Activated CD4-positive, alpha-beta T cell treated with anti-CD3 and anti-CD28 coated beads for 36 hours (primary cell): Measurements from ENCODE around the gene PDP2. TPM values are rescaled to one million over a fixed set of nuclear protein-coding genes. Genes with fewer than 3 reads are reported as not detected.
"Not testable (repeated sequence)": the region's sequence is repeated elsewhere in the genome, so short reads cannot be mapped to it uniquely, and the experiment has no call there.

Experiments
- ATAC-seq: fragments of 200-7000 bp; cut with Tn5 transposase; one replicate; pipeline ENCODE4 v1.10.0; 2021; ENCODE audit warnings: mild to moderate bottlenecking, moderate library complexity
- CTCF ChIA-PET: fragments of 350-600 bp; sonication (Branson Sonifier 250); formaldehyde crosslinking; loops from one replicate; lab custom pipeline; 2021; ENCODE audit warnings: antibody characterized with exemption; lab: Charles Lee
- POLR2A ChIA-PET: fragments of 350-600 bp; sonication (Branson Sonifier 250); formaldehyde crosslinking; loops from one replicate; lab custom pipeline; 2021; ENCODE audit warnings: antibody characterized with exemption, inconsistent platforms; lab: Charles Lee
- DNase-seq: peaks from one replicate; pipeline ENCODE4 v3.0.0-alpha.2; 2020
- H3K27ac Mint-ChIP-seq: one replicate; pipeline ENCODE4 v1.8.0; 2021; ENCODE audit warnings: mixed read lengths
- H3K27me3 Mint-ChIP-seq: one replicate; pipeline ENCODE4 v1.8.0; 2021; ENCODE audit warnings: mixed read lengths
- H3K36me3 Mint-ChIP-seq: one replicate; pipeline ENCODE4 v1.8.0; 2021; ENCODE audit warnings: low read depth, mixed read lengths
- H3K4me1 Mint-ChIP-seq: one replicate; pipeline ENCODE4 v1.8.0; 2021; ENCODE audit warnings: mixed read lengths
- H3K4me3 Mint-ChIP-seq: one replicate; pipeline ENCODE4 v1.8.0; 2021; ENCODE audit warnings: mild to moderate bottlenecking, moderate library complexity, mixed read lengths
- H3K9me3 Mint-ChIP-seq: one replicate; pipeline ENCODE4 v1.8.0; 2021; ENCODE audit warnings: low read depth, mixed read lengths
- intact Hi-C, 2 experiments: fragments of 100-400 bp; cut with DNase I in 1 of 2; cut with micrococcal nuclease in 1 of 2; formaldehyde crosslinking; loops; one replicate each; pipeline versions ENCODE4 v1.14.2 to v1.15.1; 2022 to 2024; cut with DNase I, micrococcal nuclease
- total RNA-seq, 2 experiments: library from RNA; stranded (reverse); gene quantifications; one replicate each; pipeline ENCODE4 v1.2.3, GENCODE V29; 2021

The PDP2 gene
- total RNA-seq, 2 experiments from 2014 or later, result 27.8 to 36.6 TPM

- ChIA-PET POLR2A (no interaction called here), CTCF (interaction anchor here (0.6 to 1.6 kb wide), 5 partner anchors 8 to 78 kb away, joined by 3 to 5 read pairs (median 4); partner anchors contain the start of gene NAE1)
- Mint-ChIP-seq H3K27ac (no peak overlapping the region), H3K36me3 (no peaks in the 10 kb centered on the region), H3K4me1 (no peaks in the 10 kb centered on the region), H3K27me3 (no peaks in the 10 kb centered on the region), H3K9me3 (no peaks in the 10 kb centered on the region), H3K4me3 (no peak overlapping the region)
- ATAC-seq, result no peak
- no peak for DNase-seq
- intact Hi-C loops, result no loop called here
These were observed 26.8 kb upstream of the PDP2 start for GRCh38 chr16:66853261-66854139.

GRCh38 chr16:66856184-66856730, 24.1 kb upstream of the PDP2 start:
- CTCF ChIA-PET, result interaction anchor here (0.6 to 2.4 kb wide), 4 partner anchors 11 to 206 kb away, joined by 3 to 9 read pairs (median 4); partner anchors contain the start of gene NAE1
- no peak for DNase-seq
- Mint-ChIP-seq H3K4me3 (no peak overlapping the region), H3K27ac (no peak overlapping the region), H3K4me1 (no peaks in the 10 kb centered on the region), H3K9me3 (no peaks in the 10 kb centered on the region), H3K27me3 (no peaks in the 10 kb centered on the region), H3K36me3 (no peaks in the 10 kb centered on the region)
- no peak for ATAC-seq
- POLR2A ChIA-PET, result no interaction called here
- intact Hi-C loops, result no loop called here

GRCh38 chr16:66856801-66857200, 23.5 kb upstream of the PDP2 start:
- no peaks in the 10 kb centered on the region for H3K9me3 Mint-ChIP-seq
- no peak for ATAC-seq
- no peaks in the 10 kb centered on the region for H3K4me1 Mint-ChIP-seq
- no peak overlapping the region for H3K4me3 Mint-ChIP-seq
- intact Hi-C loops, result no loop called here
- ChIA-PET POLR2A (no interaction called here), CTCF (interaction anchor here (0.6 to 2.4 kb wide), 3 partner anchors 11 to 290 kb away, joined by 4 to 9 read pairs (median 4); no protein-coding TSS in a partner anchor)
- H3K36me3 Mint-ChIP-seq, result no peaks in the 10 kb centered on the region
- DNase-seq, result no peak
- H3K27ac Mint-ChIP-seq, result no peak overlapping the region
- H3K27me3 Mint-ChIP-seq, result no peaks in the 10 kb centered on the region

- intact Hi-C loops, result no loop called here
- CTCF ChIA-PET, result interaction anchor here (0.6 to 2.4 kb wide), 3 partner anchors 10 to 436 kb away, joined by 4 to 9 read pairs (median 4); no protein-coding TSS in a partner anchor
- Mint-ChIP-seq H3K9me3 (no peaks in the 10 kb centered on the region), H3K36me3 (no peaks in the 10 kb centered on the region), H3K4me3 (no peak overlapping the region), H3K27me3 (no peaks in the 10 kb centered on the region), H3K27ac (no peak overlapping the region), H3K4me1 (no peaks in the 10 kb centered on the region)
- DNase-seq, result no peak
- no peak for ATAC-seq
- POLR2A ChIA-PET, result no interaction called here
These were observed 22.9 kb upstream of the PDP2 start for GRCh38 chr16:66857437-66857836.

GRCh38 chr16:66858740-66859396, 21.4 kb upstream of the PDP2 start:
- ChIA-PET CTCF (interaction anchor here (2.4 kb wide), 1 partner anchor 9 kb away, joined by 9 read pairs; no protein-coding TSS in a partner anchor), POLR2A (no interaction called here)
- no peaks in the 10 kb centered on the region for H3K4me1 Mint-ChIP-seq
- H3K27me3 Mint-ChIP-seq, result no peaks in the 10 kb centered on the region
- H3K9me3 Mint-ChIP-seq, result no peaks in the 10 kb centered on the region
- intact Hi-C loops, result no loop called here
- no peaks in the 10 kb centered on the region for H3K36me3 Mint-ChIP-seq
- no peak for ATAC-seq
- DNase-seq, result no peak
- H3K4me3 Mint-ChIP-seq, result no peak overlapping the region
- no peak overlapping the region for H3K27ac Mint-ChIP-seq

- ATAC-seq (no peak), DNase-seq (no peak)
- no peak overlapping the region for H3K4me3 Mint-ChIP-seq
- ChIA-PET POLR2A (interaction anchor here (0.8 kb wide), 1 partner anchor 17 kb away, joined by 3 read pairs; no protein-coding TSS in a partner anchor), CTCF (interaction anchor here (0.5 to 1.6 kb wide), 2 partner anchors 29 to 617 kb away, joined by 3 to 8 read pairs; partner anchors contain the start of gene NAE1)
- H3K4me1 Mint-ChIP-seq, result no peaks in the 10 kb centered on the region
- H3K9me3 Mint-ChIP-seq, result no peaks in the 10 kb centered on the region
- H3K27ac Mint-ChIP-seq, result no peak overlapping the region
- intact Hi-C loops, result no loop called here
- no peaks in the 10 kb centered on the region for H3K27me3 Mint-ChIP-seq
- no peaks in the 10 kb centered on the region for H3K36me3 Mint-ChIP-seq
These were observed 20.8 kb upstream of the PDP2 start for GRCh38 chr16:66859397-66860068.

- ATAC-seq (no peak), DNase-seq (no peak)
- Mint-ChIP-seq H3K36me3 (no peaks in the 10 kb centered on the region), H3K4me3 (no peak overlapping the region), H3K27me3 (no peaks in the 10 kb centered on the region), H3K4me1 (no peaks in the 10 kb centered on the region), H3K9me3 (no peaks in the 10 kb centered on the region), H3K27ac (no peak overlapping the region)
- intact Hi-C loops, result no loop called here
- CTCF ChIA-PET, result interaction anchor here (0.5 to 1.2 kb wide), 5 partner anchors 21 to 504 kb away, joined by 3 to 6 read pairs (median 3); partner anchors contain the start of gene NAE1
- POLR2A ChIA-PET, result no interaction called here
These were observed 18.2 kb upstream of the PDP2 start for GRCh38 chr16:66862023-66862520.

GRCh38 chr16:66863707-66864106, 16.6 kb upstream of the PDP2 start:
- H3K9me3 Mint-ChIP-seq, result no peaks in the 10 kb centered on the region
- CTCF ChIA-PET, result interaction anchor here (0.8 kb wide), 1 partner anchor 10 kb away, joined by 4 read pairs; no protein-coding TSS in a partner anchor
- H3K4me1 Mint-ChIP-seq, result peaks cover 4% of the 10 kb centered on the region
- no peak overlapping the region for H3K4me3 Mint-ChIP-seq
- no peaks in the 10 kb centered on the region for H3K27me3 Mint-ChIP-seq
- ATAC-seq (no peak), DNase-seq (no peak)
- intact Hi-C loops, result no loop called here
- POLR2A ChIA-PET, result no interaction called here
- H3K27ac Mint-ChIP-seq, result no peak overlapping the region
- no peaks in the 10 kb centered on the region for H3K36me3 Mint-ChIP-seq

GRCh38 chr16:66869424-66869823, 10.9 kb upstream of the PDP2 start:
- no peaks in the 10 kb centered on the region for H3K9me3 Mint-ChIP-seq
- POLR2A ChIA-PET, result no interaction called here
- no peak overlapping the region for H3K27ac Mint-ChIP-seq
- CTCF ChIA-PET, result interaction anchor here (0.6 to 6.9 kb wide), 6 partner anchors 23 to 132 kb away, joined by 3 to 96 read pairs (median 4); partner anchors contain the start of gene NAE1
- peaks cover 24% of the 10 kb centered on the region for H3K4me1 Mint-ChIP-seq
- DNase-seq (no peak), ATAC-seq (no peak)
- no peak overlapping the region for H3K4me3 Mint-ChIP-seq
- no peaks in the 10 kb centered on the region for H3K36me3 Mint-ChIP-seq
- intact Hi-C loops, result loop anchor here in 1 of 2 experiments (5.0 kb wide), 3 partner anchors 142 to 462 kb away; no protein-coding TSS in a partner anchor
- no peaks in the 10 kb centered on the region for H3K27me3 Mint-ChIP-seq

- POLR2A ChIA-PET, H3K4me3 Mint-ChIP-seq, ATAC-seq, DNase-seq, H3K27ac Mint-ChIP-seq, H3K27me3 Mint-ChIP-seq, H3K9me3 Mint-ChIP-seq, H3K36me3 Mint-ChIP-seq: not testable (repeated sequence)
- CTCF ChIA-PET, result interaction anchor here (0.7 to 6.9 kb wide), 3 partner anchors 9 to 47 kb away, joined by 3 to 96 read pairs (median 4); partner anchors contain the start of genes NAE1 and PDP2
- intact Hi-C loops, result loop anchor here in 1 of 2 experiments (10.0 kb wide), 1 partner anchor 347 kb away; no protein-coding TSS in a partner anchor
- peaks cover 42% of the 10 kb centered on the region for H3K4me1 Mint-ChIP-seq
These were observed 9.0 kb upstream of the PDP2 start for GRCh38 chr16:66871363-66871762.
